Sigmoid colon (tissue), 7 donors: Measurements from ENCODE around the gene PNMA8B. TPM values are rescaled to one million over a fixed set of nuclear protein-coding genes. Genes with fewer than 3 reads are reported as not detected.

Experiments used
- DNase-seq: peaks from one replicate; pipeline ENCODE4 v3.0.0-alpha.2; 2019
- H3K27ac ChIP-seq, 4 donors: fragments of 200-600 bp; sonication (generic); one replicate each; pipeline ENCODE4 v1.5.1; 2016 to 2019; ENCODE audit warnings: mild to moderate bottlenecking in 1 of 4
- H3K27me3 ChIP-seq, 3 donors: fragments of 200-600 bp; sonication (generic); one replicate each; pipeline ENCODE4 v1.5.1; 2019; ENCODE audit warnings: mild to moderate bottlenecking in 1 of 3
- H3K36me3 ChIP-seq, 4 donors: fragments of 200-600 bp; sonication (generic); one replicate each; pipeline ENCODE4 v1.5.1; 2016 to 2019
- H3K4me1 ChIP-seq, 4 donors: fragments of 200-600 bp; sonication (generic); one replicate each; pipeline ENCODE4 v1.5.1; 2017 to 2019
- H3K4me3 ChIP-seq, 4 donors: fragments of 200-600 bp; sonication (generic); one replicate each; pipeline ENCODE4 v1.5.1; 2017 to 2019; ENCODE audit warnings: mild to moderate bottlenecking in 2 of 4, moderate library complexity in 1 of 4
- H3K9me3 ChIP-seq, 4 donors: fragments of 200-600 bp in 3 of 4; sonication (generic) in 3 of 4; one replicate each; pipeline versions ENCODE4 v1.5.1 to v1.6.1; 2013 to 2019
- CTCF ChIP-seq, 4 experiments: fragments of 450-650 bp in 3 of 4; fragments of 200-600 bp in 1 of 4; IDR thresholded peaks; one replicate each; pipeline ENCODE4 v1.5.1; 2016 to 2019; ENCODE audit warnings: antibody characterized with exemption in 4 of 4, mild to moderate bottlenecking in 3 of 4, moderate library complexity in 2 of 4
- EP300 ChIP-seq, 4 donors: sonication (generic); formaldehyde crosslinking; IDR thresholded peaks; one replicate each; pipeline ENCODE4 v1.6.1; 2017; ENCODE audit warnings: antibody characterized with exemption in 4 of 4
- POLR2A ChIP-seq, 2 donors: fragments of 450-650 bp; IDR thresholded peaks; one replicate each; pipeline ENCODE4 v1.6.1; 2016; ENCODE audit warnings: antibody characterized with exemption in 2 of 2, mild to moderate bottlenecking in 2 of 2, moderate library complexity in 2 of 2
- POLR2AphosphoS5 ChIP-seq, 4 donors: sonication (generic); formaldehyde crosslinking; IDR thresholded peaks; one replicate each; pipeline ENCODE4 v1.6.1; 2017; ENCODE audit warnings: antibody characterized with exemption in 4 of 4
- WGBS, 2 donors: extraction: QIAGEN DNeasy Blood & Tissue Kit; methylation state at CpG; one replicate each; pipeline ENCODE4 v1.1.7; 2013; 5-methylcytosine and 5-hydroxymethylcytosine counted together
- intact Hi-C: fragments of 100-400 bp; cut with DNase I; formaldehyde crosslinking; loops from one replicate; pipeline ENCODE4 v1.15.1; 2023
- polyA plus RNA-seq, 3 donors: library from polyadenylated mRNA; stranded (reverse); fragments of 200-250 nt; gene quantifications; one replicate each; pipeline ENCODE4 v1.2.3, GENCODE V29; 2013
- total RNA-seq, 4 donors: library from RNA; depleted of rRNA; stranded (reverse); fragments of >200 nt; gene quantifications; one replicate each; pipeline ENCODE4 v1.1.0, GENCODE V29; 2016
- donor health status: healthy with polysubstance abuse.
- donor health status: Bipolar disorder and iron deficiency.
- donor health status: healthy.

The PNMA8B gene
- total and polyA plus RNA-seq, 7 donors, result 0.60 to 1.9 (median 1.4) TPM; not detected in 1

DNA sequence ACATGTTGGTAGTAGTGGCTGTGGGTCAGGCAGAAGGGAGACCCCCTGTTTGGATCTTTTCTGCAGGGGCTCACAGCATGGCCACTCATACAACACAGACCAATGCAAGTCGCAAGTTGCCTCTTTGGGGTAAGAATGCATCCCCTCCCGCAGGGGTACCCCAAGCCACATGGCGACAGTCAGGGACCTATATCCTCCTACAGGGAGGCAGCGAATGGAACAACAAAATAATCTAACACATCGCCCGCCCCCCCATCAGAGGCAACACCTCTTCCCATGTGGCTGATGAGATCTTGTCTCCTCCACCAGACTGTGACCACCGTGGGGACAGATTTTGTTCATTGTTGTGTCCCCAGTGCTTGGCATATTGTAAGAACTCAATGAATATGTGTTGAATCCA, 40.7 kb upstream of the PNMA8B start:
- no peaks in the 10 kb centered on the region for H3K9me3 ChIP-seq
- H3K36me3 ChIP-seq, result no peaks in the 10 kb centered on the region
- TF ChIP-seq EP300 (IDR thresholded peaks at IDR 0.05) (no peak), CTCF (IDR thresholded peaks at IDR 0.05) (no peak), POLR2AphosphoS5 (IDR thresholded peaks at IDR 0.05) (no peak), POLR2A (IDR thresholded peaks at IDR 0.05) (no peak)

DNA sequence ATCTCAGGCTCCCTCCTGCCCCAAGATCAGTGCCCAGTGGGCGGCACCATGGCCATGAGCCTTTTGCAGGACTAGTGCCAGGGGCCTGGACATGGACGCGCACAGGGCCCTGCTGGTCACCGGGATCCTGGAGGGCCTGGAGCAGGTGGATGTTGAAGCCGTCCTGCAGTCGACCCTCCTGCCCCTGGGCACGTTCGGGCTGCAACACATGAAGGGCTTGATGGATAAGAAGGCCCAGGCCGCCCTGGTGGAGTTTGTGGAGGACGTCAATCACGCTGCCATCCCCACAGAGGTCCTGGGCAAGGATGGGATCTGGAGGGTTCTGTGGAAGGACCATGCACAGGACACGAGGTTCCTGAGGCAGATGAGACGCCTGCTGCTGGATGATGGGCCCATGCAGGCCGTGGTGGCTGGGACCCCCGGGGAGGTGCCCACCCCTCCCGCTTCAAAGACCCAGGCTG, 38.0 kb upstream of the PNMA8B start:
- 86 to 90% methylated on average over 16 of the region's 16 CpGs for WGBS, 2 donors
- Histone ChIP-seq H3K4me3 (no peak overlapping the region), H3K4me1 (peaks cover 0 to 9% (median 0%) of the 10 kb centered on the region in 4 donors), H3K36me3 (no peaks in the 10 kb centered on the region), H3K27me3 (peaks cover 0 to 20% (median 0%) of the 10 kb centered on the region in 3 donors), H3K27ac (no peak overlapping the region), H3K9me3 (no peaks in the 10 kb centered on the region)
- DNase-seq, result no peak
- intact Hi-C loops, result no loop called here
- TF ChIP-seq POLR2AphosphoS5 (IDR thresholded peaks at IDR 0.05) (no peak), POLR2A (IDR thresholded peaks at IDR 0.05) (no peak)

More for the DNA sequence above, 40.7 kb upstream of the PNMA8B start:
- intact Hi-C loops, result no loop called here
- H3K27ac ChIP-seq, result no peak overlapping the region
- H3K4me3 ChIP-seq, result no peak overlapping the region
- H3K4me1 ChIP-seq, result no peaks in the 10 kb centered on the region
- no peaks in the 10 kb centered on the region for H3K27me3 ChIP-seq
- peak; percentile 15 for DNase-seq
- WGBS, 2 donors, result 90 to 93% methylated on average over 7 of the region's 7 CpGs

DNA sequence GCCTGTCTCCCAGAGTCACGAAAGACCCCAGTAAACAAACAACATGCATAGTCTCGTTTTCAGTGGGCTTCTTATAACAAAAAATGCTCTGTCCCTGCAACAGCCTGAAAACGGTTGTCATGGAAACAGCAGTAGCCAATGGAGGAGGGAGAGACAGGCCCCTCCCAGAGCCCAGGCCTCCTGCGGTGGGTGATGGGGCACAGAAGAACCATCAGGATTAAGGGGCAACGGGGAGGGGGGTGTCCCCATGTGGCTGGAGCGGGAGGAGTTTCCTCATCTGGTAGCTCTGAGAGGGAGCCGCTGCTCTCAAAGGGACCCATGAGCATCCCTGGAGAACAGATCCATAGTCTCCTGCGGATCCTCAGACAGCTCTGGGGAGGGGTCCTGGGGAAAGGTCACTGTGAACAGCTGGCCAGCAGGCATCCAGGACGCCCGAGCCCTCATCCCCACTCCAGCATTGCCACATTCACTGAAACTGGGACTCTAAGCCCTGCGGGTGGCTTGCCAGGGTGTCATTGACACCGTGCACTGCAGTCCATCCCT, 37.5 kb upstream of the PNMA8B start:
- intact Hi-C loops, result no loop called here
- 70 to 73% methylated on average over 12 of the region's 12 CpGs for WGBS, 2 donors
- Histone ChIP-seq H3K27ac (no peak overlapping the region), H3K36me3 (no peaks in the 10 kb centered on the region), H3K4me3 (no peak overlapping the region), H3K4me1 (peaks cover 0 to 9% (median 0%) of the 10 kb centered on the region in 4 donors), H3K27me3 (peaks cover 0 to 22% (median 0%) of the 10 kb centered on the region in 3 donors), H3K9me3 (no peaks in the 10 kb centered on the region)
- peak; percentile 45 for DNase-seq
- TF ChIP-seq EP300 (IDR thresholded peaks at IDR 0.05), result no peak

DNA sequence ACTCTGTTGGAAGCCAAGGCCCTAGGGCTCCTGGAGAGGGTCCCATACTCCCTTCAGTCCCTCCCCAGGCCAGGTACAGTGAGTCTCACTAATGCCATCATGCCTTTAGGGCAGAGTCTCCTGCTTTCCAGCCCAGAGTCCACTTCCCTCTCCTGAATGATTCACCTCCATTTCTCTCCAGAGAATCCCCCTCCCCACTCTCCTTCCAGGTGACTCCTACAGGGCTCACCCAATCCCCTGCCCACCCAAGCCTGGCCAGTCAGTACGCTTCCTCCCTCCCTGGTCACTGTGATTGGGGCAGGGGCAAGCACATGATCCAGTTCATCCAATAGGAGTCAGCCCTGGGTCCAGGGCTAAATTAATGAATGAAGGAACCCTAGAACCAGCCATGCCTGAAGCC, 35.0 kb upstream of the PNMA8B start:
- intact Hi-C loops, result no loop called here
- no peak for DNase-seq
- TF ChIP-seq EP300 (IDR thresholded peaks at IDR 0.05) (no peak), POLR2AphosphoS5 (IDR thresholded peaks at IDR 0.05) (no peak), POLR2A (IDR thresholded peaks at IDR 0.05) (no peak)

GRCh38 chr19:46529622-46530451, 34.2 kb upstream of the PNMA8B start:
- H3K27me3 ChIP-seq, result peaks cover 0 to 22% (median 0%) of the 10 kb centered on the region in 3 donors
- no peaks in the 10 kb centered on the region for H3K9me3 ChIP-seq
- H3K27ac ChIP-seq, result no peak overlapping the region
- peak; percentile 78 for DNase-seq
- WGBS, 2 donors, result 4 to 7% methylated on average over 13 of the region's 13 CpGs
- H3K4me3 ChIP-seq, result no peak overlapping the region
- intact Hi-C loops, result loop anchor here (1.0 kb wide), 1 partner anchor 12 kb away; no protein-coding TSS in a partner anchor
- H3K4me1 ChIP-seq, result peaks cover 0 to 9% (median 0%) of the 10 kb centered on the region in 4 donors
- TF ChIP-seq CTCF (IDR thresholded peaks at IDR 0.05), result peak; percentile 67 to 87 (median 86)
- TF ChIP-seq POLR2A (IDR thresholded peaks at IDR 0.05), result no peak
- no peaks in the 10 kb centered on the region for H3K36me3 ChIP-seq

More for the DNA sequence above, 35.0 kb upstream of the PNMA8B start:
- peaks cover 0 to 22% (median 0%) of the 10 kb centered on the region in 3 donors for H3K27me3 ChIP-seq
- peaks cover 0 to 9% (median 0%) of the 10 kb centered on the region in 4 donors for H3K4me1 ChIP-seq
- no peak overlapping the region for H3K4me3 ChIP-seq
- WGBS, 2 donors, result 49 to 81% methylated on average over 1 of the region's 1 CpG
- no peaks in the 10 kb centered on the region for H3K9me3 ChIP-seq
- no peak overlapping the region for H3K27ac ChIP-seq
- no peaks in the 10 kb centered on the region for H3K36me3 ChIP-seq
